Measurements from ENCODE around the gene TTBK1. TPM values are rescaled to one million over a fixed set of nuclear protein-coding genes. Genes with fewer than 3 reads are reported as not detected.

TTBK1 gene
- under 1 TPM in 1 of 2 experiments, not detected in 1; 0.02 TPM for total RNA-seq

DNA sequence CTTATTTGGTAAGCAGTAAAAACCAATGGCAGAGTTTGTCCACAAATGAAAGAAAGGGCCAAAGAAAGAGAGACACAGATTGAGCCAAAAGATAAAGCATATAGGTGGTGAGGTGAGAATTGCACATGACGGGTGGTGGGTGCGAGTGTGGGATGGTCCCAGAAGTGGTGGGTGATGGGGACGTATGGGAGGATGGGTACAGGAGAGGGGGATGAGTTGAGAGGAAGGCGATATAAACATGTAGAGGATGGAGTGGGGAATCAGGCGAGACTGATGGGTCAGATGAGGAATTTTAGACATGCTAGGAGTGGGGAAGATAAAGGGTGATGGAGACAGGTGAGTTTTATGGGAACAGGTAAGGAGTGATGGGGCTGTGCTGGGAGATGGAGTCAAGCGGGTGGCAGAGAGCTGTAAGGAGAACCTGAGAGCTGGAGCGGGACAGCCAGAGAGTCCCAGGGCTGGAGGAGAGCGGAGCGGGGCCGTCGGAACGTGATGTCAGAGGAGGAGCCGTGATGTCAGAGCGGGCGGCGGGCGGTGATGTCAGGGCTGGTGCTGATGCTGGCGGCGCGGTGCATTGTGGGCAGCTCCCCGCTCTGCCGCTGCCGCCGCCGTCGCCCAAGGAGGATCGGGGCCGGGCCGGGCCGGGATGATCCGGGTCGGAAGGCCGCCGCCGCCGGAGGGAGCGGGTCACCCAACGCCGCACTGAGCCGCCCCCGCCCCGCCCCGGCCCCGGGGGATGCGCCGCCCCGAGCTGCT is at the start of gene TTBK1:
TSS of gene TTBK1 (plus strand) at position 574 of the 756 bp plus-strand sequence. CDS start 3,180 bp downstream, outside the sequence.
- Mint-ChIP-seq H3K27ac (no peak within 1 kb of the TSS), H3K4me1 (ENCODE audit: low read depth) (peaks cover 9% of the 10 kb centered on the region), H3K27me3 (ENCODE audit: low read depth) (peaks cover 17% of the 10 kb centered on the region), H3K9me3 (peaks cover 4% of the 10 kb centered on the region), H3K36me3 (ENCODE audit: low read depth) (no peaks in the 10 kb centered on the region), H3K4me3 (no peak within 1 kb of the TSS)
- intact Hi-C loops (cut with micrococcal nuclease), result no loop called here
- no peak for DNase-seq
- CTCF ChIA-PET, result interaction anchor here (0.6 to 1.2 kb wide), 2 partner anchors 14 to 263 kb away, joined by 3 read pairs; partner anchors contain the start of gene DNPH1

DNA sequence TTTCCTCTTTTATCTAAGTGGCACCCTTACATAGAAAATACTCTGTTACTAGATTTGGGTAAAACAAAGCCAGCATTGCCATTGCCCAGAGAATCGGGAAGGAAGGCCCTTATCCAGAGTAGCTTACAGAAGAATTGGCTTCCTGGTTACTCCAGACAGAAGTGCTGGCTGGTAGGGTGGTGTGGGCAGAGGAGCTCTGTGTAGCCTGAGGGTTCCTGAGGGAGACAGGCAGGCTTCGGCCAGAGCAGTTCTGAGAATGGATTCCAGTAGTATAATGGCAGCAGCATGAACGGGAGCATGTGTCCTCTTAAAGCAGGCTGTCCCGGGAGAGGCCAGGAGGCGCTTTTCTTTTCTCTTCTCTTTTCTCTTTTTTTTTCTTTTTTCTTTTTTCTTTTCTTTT is 49.4 kb upstream of the TTBK1 start:
- DNase-seq, result no peak
- no peak overlapping the region for H3K27ac Mint-ChIP-seq
- H3K27me3 Mint-ChIP-seq (ENCODE audit: low read depth), result no peaks in the 10 kb centered on the region
- peaks cover 26% of the 10 kb centered on the region for H3K36me3 Mint-ChIP-seq (ENCODE audit: low read depth)
- no peak overlapping the region for H3K4me3 Mint-ChIP-seq
- peaks cover 8% of the 10 kb centered on the region for H3K4me1 Mint-ChIP-seq (ENCODE audit: low read depth)
- CTCF ChIA-PET, result interaction anchor here (0.6 kb wide), 1 partner anchor 15 kb away, joined by 7 read pairs; no protein-coding TSS in a partner anchor
- H3K9me3 Mint-ChIP-seq, result no peaks in the 10 kb centered on the region
- intact Hi-C loops (cut with micrococcal nuclease), result no loop called here

DNA sequence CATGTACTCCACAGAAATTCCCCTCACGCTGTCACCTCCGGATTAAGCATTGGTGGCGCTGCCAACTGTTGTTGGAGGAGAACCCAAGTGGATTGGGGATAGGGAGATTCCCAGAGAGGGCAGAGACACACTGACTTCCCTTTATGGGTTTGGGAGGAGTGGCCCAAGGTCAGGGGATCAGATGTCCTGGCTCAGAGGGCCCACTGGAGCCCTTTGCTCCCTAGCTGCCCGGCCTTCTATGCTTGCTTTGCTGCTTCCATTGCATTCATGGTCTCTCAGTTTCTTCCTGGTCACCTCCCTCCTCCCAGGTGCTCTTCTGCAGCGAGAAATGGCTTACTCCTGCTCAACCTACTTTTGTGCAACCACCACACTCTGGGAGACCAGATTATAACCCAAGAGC is 46.9 kb upstream of the TTBK1 start:
- intact Hi-C loops (cut with micrococcal nuclease), result no loop called here
- Mint-ChIP-seq H3K36me3 (ENCODE audit: low read depth) (peaks cover 34% of the 10 kb centered on the region), H3K4me3 (no peak overlapping the region), H3K9me3 (no peaks in the 10 kb centered on the region), H3K27ac (no peak overlapping the region), H3K27me3 (ENCODE audit: low read depth) (no peaks in the 10 kb centered on the region), H3K4me1 (ENCODE audit: low read depth) (no peaks in the 10 kb centered on the region)
- CTCF ChIA-PET, result no interaction called here
- DNase-seq, result no peak

DNA sequence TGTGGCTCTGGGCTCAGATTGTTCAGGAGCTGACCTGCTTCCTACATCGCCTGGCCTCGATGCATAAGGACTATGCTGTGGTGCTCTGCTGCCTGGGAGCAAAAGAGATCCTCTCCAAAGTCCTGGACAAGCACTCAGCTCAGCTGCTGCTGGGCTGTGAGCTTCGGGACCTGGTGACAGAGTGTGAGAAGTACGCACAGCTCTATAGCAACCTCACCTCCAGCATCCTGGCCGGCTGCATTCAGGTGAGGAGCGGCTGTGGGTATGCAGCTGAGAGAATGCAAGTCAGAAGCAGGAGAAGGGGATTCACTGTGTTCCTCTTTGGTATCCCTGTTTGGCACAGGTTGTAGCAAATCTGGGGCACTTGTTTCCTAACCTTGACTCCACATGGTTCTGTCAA is 43.4 kb upstream of the TTBK1 start:
- intact Hi-C loops (cut with micrococcal nuclease), result no loop called here
- CTCF ChIA-PET, result no interaction called here
- H3K4me1 Mint-ChIP-seq (ENCODE audit: low read depth), result no peaks in the 10 kb centered on the region
- H3K27ac Mint-ChIP-seq, result no peak overlapping the region
- H3K27me3 Mint-ChIP-seq (ENCODE audit: low read depth), result no peaks in the 10 kb centered on the region
- no peaks in the 10 kb centered on the region for H3K9me3 Mint-ChIP-seq
- H3K36me3 Mint-ChIP-seq (ENCODE audit: low read depth), result peaks cover 26% of the 10 kb centered on the region
- H3K4me3 Mint-ChIP-seq, result no peak overlapping the region
- DNase-seq, result no peak

DNA sequence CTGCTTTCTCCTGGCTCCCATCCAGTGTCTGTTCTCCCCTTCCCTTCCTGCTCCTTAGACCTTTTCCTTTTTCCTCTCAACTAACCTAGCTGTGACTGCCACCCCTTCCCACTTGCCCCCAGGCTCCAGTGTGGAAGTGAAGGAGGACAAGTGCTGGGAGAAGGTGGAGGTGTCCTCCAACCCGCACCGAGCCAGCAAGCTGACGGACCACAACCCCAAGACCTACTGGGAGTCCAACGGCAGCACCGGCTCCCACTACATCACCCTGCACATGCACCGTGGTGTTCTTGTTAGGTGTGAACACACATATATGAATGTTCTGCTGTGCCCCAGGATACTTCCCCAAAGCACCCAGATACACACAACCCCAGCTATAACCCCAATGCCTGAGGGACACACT is 42.7 kb upstream of the TTBK1 start:
- Mint-ChIP-seq H3K27me3 (ENCODE audit: low read depth) (no peaks in the 10 kb centered on the region), H3K4me1 (ENCODE audit: low read depth) (no peaks in the 10 kb centered on the region), H3K4me3 (no peak overlapping the region), H3K36me3 (ENCODE audit: low read depth) (peaks cover 25% of the 10 kb centered on the region), H3K9me3 (no peaks in the 10 kb centered on the region), H3K27ac (no peak overlapping the region)
- no peak for DNase-seq
- CTCF ChIA-PET, result interaction anchor here (0.6 to 1.5 kb wide), 3 partner anchors 29 to 108 kb away, joined by 3 to 5 read pairs (median 4); partner anchors contain the start of genes CRIP3 and DNPH1
- intact Hi-C loops (cut with micrococcal nuclease), result no loop called here

DNA sequence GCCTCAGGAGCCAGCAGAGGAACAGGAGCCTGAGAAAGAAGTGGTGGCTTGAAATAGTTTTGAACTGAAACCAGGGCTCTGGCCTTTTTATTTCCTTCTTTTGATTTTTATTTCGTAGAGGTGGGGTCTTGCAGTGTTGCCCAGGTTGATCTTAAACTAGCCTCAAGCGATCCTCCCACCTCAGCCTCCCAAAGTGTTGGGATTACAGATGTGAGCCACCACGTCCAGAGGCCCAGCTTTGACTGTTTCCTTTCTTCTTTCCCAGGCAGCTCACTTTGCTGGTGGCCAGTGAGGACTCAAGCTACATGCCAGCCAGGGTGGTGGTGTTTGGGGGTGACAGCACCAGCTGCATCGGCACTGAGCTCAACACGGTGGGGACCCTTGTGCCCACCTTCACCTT is 40.8 kb upstream of the TTBK1 start:
- H3K27ac Mint-ChIP-seq, result no peak overlapping the region
- peaks cover 22% of the 10 kb centered on the region for H3K36me3 Mint-ChIP-seq (ENCODE audit: low read depth)
- no peak for DNase-seq
- no peaks in the 10 kb centered on the region for H3K4me1 Mint-ChIP-seq (ENCODE audit: low read depth)
- CTCF ChIA-PET, result interaction anchor here (1.5 kb wide), 1 partner anchor 59 kb away, joined by 3 read pairs; no protein-coding TSS in a partner anchor
- H3K9me3 Mint-ChIP-seq, result no peaks in the 10 kb centered on the region
- intact Hi-C loops (cut with micrococcal nuclease), result no loop called here
- no peak overlapping the region for H3K4me3 Mint-ChIP-seq
- no peaks in the 10 kb centered on the region for H3K27me3 Mint-ChIP-seq (ENCODE audit: low read depth)

DNA sequence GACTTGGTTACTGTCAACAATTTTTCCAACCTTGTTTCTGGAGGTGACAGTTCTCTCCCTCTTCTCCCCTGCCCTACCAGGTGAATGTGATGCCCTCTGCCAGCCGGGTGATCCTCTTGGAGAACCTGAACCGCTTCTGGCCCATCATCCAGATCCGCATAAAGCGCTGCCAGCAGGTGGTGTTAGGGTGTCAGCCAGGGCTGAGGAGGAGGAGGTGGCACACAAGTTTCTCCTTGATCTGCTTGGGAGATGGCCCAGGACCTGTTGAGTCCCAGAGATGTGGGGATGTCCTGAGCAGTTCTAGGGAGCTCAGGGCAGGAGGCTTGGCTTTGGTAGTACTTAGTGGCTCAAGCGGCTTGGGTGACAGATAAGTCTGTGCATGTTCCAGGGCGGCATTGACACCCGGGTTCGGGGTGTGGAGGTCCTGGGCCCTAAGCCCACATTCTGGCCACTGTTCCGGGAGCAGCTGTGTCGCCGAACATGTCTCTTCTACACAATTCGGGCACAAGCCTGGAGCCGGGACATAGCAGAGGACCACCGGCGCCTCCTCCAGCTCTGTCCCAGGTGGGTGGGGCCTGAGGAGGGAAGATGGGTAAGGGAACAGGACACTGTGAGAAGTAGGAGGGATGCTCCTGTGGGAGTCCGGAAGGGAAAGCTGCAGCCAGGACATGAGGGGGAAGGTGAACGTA is 40.1 kb upstream of the TTBK1 start:
- Mint-ChIP-seq H3K36me3 (ENCODE audit: low read depth) (peaks cover 22% of the 10 kb centered on the region), H3K27ac (no peak overlapping the region), H3K9me3 (no peaks in the 10 kb centered on the region), H3K4me3 (no peak overlapping the region), H3K4me1 (ENCODE audit: low read depth) (no peaks in the 10 kb centered on the region), H3K27me3 (ENCODE audit: low read depth) (no peaks in the 10 kb centered on the region)
- intact Hi-C loops (cut with micrococcal nuclease), result no loop called here
- CTCF ChIA-PET, result interaction anchor here (1.5 kb wide), 1 partner anchor 59 kb away, joined by 3 read pairs; no protein-coding TSS in a partner anchor
- no peak for DNase-seq

DNA sequence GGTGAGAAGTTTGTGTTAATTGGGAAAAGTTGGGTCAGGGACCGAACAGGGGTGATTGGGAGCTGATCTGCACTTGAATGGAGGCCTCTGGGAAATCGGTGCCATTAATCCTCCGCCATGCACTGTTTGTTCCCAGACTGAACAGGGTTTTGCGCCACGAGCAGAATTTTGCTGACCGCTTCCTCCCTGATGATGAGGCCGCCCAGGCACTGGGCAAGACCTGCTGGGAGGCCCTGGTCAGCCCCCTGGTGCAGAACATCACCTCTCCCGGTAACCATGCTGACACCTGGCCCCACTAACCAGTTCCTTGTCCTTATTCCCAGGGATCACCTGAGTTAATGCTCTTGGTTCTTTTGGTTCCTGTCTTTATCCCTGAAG is 39.6 kb upstream of the TTBK1 start:
- Mint-ChIP-seq H3K4me1 (ENCODE audit: low read depth) (no peaks in the 10 kb centered on the region), H3K36me3 (ENCODE audit: low read depth) (peaks cover 22% of the 10 kb centered on the region), H3K27me3 (ENCODE audit: low read depth) (no peaks in the 10 kb centered on the region), H3K27ac (no peak overlapping the region), H3K9me3 (no peaks in the 10 kb centered on the region), H3K4me3 (no peak overlapping the region)
- CTCF ChIA-PET, result interaction anchor here (1.5 kb wide), 1 partner anchor 60 kb away, joined by 3 read pairs; no protein-coding TSS in a partner anchor
- intact Hi-C loops (cut with micrococcal nuclease), result no loop called here
- DNase-seq, result no peak

DNA sequence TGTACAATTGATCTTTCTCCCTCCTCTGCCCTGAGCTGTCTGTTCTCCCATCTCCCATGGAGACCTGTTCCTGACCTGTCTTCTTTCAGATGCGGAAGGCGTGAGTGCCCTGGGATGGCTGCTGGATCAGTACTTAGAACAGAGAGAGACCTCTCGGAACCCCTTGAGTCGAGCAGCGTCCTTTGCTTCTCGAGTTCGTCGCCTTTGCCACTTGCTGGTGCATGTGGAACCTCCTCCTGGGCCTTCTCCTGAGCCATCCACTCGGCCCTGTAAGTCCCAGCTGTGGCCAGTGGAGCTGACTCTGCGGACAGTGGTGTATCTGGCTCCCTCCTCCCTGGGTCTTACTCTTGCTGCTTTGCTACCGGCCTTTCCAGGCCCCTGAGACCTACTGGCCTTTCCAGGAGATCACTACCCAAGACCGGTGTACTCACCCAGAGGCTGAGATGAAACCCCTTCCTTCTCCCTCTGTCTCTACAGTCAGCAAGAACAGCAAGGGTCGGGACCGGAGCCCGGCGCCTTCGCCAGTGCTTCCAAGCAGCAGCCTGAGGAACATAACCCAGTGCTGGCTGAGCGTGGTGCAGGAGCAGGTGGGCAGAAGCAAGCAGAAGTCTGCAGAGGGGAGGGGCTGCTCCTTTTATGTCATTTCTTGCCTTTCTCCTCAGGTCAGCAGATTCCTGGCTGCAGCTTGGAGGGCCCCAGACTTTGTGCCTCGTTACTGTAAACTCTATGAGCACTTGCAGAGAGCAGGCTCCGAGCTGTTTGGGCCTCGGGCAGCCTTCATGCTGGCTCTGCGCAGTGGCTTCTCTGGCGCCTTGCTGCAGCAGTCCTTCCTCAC is 38.8 kb upstream of the TTBK1 start:
- CTCF ChIA-PET, result no interaction called here
- H3K27me3 Mint-ChIP-seq (ENCODE audit: low read depth), result no peaks in the 10 kb centered on the region
- H3K4me1 Mint-ChIP-seq (ENCODE audit: low read depth), result no peaks in the 10 kb centered on the region
- H3K27ac Mint-ChIP-seq, result no peak overlapping the region
- H3K4me3 Mint-ChIP-seq, result no peak overlapping the region
- intact Hi-C loops (cut with micrococcal nuclease), result no loop called here
- peaks cover 22% of the 10 kb centered on the region for H3K36me3 Mint-ChIP-seq (ENCODE audit: low read depth)
- no peaks in the 10 kb centered on the region for H3K9me3 Mint-ChIP-seq
- DNase-seq, result no peak

DNA sequence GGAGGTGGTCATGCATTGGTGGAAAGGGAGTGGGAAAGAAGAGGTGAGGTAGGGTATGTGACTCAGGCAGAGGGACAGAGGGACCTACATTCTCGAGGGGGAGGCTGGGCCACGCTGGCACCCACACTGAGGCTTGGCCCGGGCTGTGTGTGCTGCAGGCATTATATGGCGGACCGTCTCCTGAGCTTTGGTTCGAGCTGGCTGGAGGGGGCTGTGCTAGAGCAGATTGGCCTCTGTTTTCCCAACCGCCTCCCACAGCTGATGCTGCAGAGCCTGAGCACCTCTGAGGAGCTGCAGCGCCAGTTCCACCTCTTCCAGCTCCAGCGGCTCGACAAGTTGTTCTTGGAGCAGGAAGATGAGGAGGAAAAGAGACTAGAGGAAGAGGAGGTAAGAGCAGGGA is 37.4 kb upstream of the TTBK1 start:
- Mint-ChIP-seq H3K27me3 (ENCODE audit: low read depth) (no peaks in the 10 kb centered on the region), H3K36me3 (ENCODE audit: low read depth) (peaks cover 15% of the 10 kb centered on the region), H3K4me3 (no peak overlapping the region), H3K9me3 (no peaks in the 10 kb centered on the region), H3K27ac (no peak overlapping the region), H3K4me1 (ENCODE audit: low read depth) (no peaks in the 10 kb centered on the region)
- CTCF ChIA-PET, result no interaction called here
- no peak for DNase-seq
- intact Hi-C loops (cut with micrococcal nuclease), result no loop called here

DNA sequence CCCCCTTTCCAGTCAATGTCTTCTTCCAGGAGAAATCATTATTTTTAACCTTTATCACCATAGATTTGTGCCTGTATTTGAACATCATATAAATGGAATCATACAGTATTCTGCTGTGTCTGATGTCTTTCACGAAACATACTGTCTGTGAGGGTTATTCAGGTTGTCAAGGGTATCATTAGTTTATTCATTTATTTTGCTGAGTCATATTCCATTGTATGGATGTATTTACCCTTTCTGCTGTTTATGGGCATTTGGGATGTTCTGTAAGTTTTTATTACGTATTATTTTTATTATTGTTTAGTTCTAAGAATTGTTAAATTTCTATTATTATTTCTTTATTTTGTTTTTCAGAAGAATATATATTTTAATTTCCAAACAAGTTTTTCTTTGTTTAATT is 36.0 kb upstream of the TTBK1 start:
- CTCF ChIA-PET, result no interaction called here
- no peak for DNase-seq
- no peak overlapping the region for H3K27ac Mint-ChIP-seq
- H3K4me1 Mint-ChIP-seq (ENCODE audit: low read depth), result no peaks in the 10 kb centered on the region
- no peaks in the 10 kb centered on the region for H3K9me3 Mint-ChIP-seq
- no peak overlapping the region for H3K4me3 Mint-ChIP-seq
- H3K27me3 Mint-ChIP-seq (ENCODE audit: low read depth), result no peaks in the 10 kb centered on the region
- peaks cover 13% of the 10 kb centered on the region for H3K36me3 Mint-ChIP-seq (ENCODE audit: low read depth)
- intact Hi-C loops (cut with micrococcal nuclease), result no loop called here

DNA sequence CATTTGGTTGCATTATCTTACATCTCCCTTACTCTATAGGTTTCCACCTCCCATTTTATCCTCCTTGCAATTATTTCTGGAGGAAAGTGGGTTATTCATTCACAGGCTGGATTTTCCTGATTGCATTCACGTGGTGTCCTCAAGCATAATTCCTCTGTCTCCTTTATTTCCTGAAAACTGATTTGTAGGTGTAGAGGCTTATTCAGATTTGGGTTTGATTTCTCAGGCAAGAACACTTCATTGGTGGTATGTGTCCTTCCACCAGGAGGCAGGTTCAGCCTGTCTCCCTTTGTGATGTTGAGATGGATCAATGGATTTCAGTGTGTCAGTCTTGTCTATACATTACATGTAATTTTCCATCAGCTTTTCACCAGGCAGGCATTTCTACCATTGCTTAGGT is 31.3 kb upstream of the TTBK1 start:
- CTCF ChIA-PET, result interaction anchor here (1.0 kb wide), 1 partner anchor 14 kb away, joined by 3 read pairs; no protein-coding TSS in a partner anchor
- Mint-ChIP-seq H3K27me3 (ENCODE audit: low read depth) (no peaks in the 10 kb centered on the region), H3K36me3 (ENCODE audit: low read depth) (peaks cover 11% of the 10 kb centered on the region), H3K4me3 (no peak overlapping the region), H3K9me3 (no peaks in the 10 kb centered on the region), H3K27ac (no peak overlapping the region), H3K4me1 (ENCODE audit: low read depth) (no peaks in the 10 kb centered on the region)
- DNase-seq, result no peak
- intact Hi-C loops (cut with micrococcal nuclease), result no loop called here
